ENCODE data around the gene PLN. TPM values are rescaled to one million over a fixed set of nuclear protein-coding genes. Genes with fewer than 3 reads are reported as not detected.

The PLN gene
- total and polyA plus RNA-seq, 10 of the 15 experiments (the other 5 are each of a cell fraction or from before 2014, with no cell fraction given) = 0.16 to 0.44 TPM; not detected in 8

DNA sequence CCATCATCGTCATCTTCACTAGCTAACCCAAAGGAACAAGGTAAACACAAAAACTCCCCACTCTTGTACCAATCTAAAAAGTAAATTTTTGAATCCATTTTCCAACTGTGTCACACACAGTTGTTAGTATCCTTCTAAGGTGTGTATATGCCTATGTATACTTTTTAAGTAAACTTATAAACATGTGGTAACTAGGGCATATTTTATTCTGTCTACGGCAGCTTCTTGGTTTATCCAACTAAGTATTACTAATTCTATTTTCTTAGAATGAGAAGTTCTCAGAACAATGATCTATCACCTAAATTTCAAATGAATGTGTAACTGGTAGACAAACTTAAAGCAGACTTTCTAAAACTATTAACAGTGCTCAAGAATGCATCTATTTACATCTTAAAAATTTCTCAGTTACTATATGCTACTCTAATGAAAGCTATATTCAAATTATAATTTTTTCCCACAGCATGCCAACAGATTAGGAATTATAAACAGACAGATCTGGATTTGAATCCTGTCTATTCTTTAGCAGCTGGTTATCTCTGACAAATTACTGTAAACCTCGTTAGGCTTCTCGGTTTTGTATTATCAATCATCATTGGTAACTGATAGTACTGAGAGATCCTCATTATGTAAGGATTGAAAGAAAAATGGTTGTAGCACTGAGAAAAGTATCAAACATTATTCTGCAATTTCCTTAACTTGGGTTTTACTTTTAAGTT is 1.8 kb upstream of the PLN start:
- in situ Hi-C loops (cut with MboI) = loop anchor here (10.0 kb wide), 1 partner anchor 262 kb away; no protein-coding TSS in a partner anchor
- Histone ChIP-seq H3K9me3 (replicated peaks; ENCODE audit: control insufficient read depth, insufficient read depth, low read length) (no peaks in the 10 kb centered on the region), H3K36me3 (ENCODE audit: control insufficient read depth in 2 of 2, insufficient read depth in 2 of 2, low read length in 1 of 2) (no peaks in the 10 kb centered on the region), H3K79me2 (ENCODE audit: control insufficient read depth, insufficient read depth, low read length) (no peaks in the 10 kb centered on the region), H3K27me3 (replicated peaks in 1 of 2; ENCODE audit: control insufficient read depth in 2 of 2, insufficient read depth in 2 of 2, low read length in 1 of 2) (no peaks in the 10 kb centered on the region), H3K4me3 (no peak overlapping the region), H3K9ac (ENCODE audit: control insufficient read depth, insufficient read depth, low read length) (no peak overlapping the region), H4K20me1 (ENCODE audit: control insufficient read depth, insufficient read depth) (no peaks in the 10 kb centered on the region), H3K4me2 (ENCODE audit: control insufficient read depth, insufficient read depth) (no peak overlapping the region), H3K27ac (ENCODE audit: control insufficient read depth, insufficient read depth) (no peak overlapping the region), H3K4me1 (ENCODE audit: control insufficient read depth, insufficient read depth, low read length) (no peaks in the 10 kb centered on the region), H2AFZ (ENCODE audit: control insufficient read depth, low read depth, low read length) (no peak overlapping the region)
- ChIA-PET POLR2A (no interaction called here), SMC1A (ENCODE audit: uncharacterized antibody, unreplicated experiment) (interaction anchor here (0.6 to 1.5 kb wide), 3 partner anchors 18 to 554 kb away, joined by 3 read pairs; no protein-coding TSS in a partner anchor), CTCF (interaction anchor here (1.6 to 2.1 kb wide), 3 partner anchors 19 to 261 kb away, joined by 4 to 10 read pairs (median 5); no protein-coding TSS in a partner anchor), RAD21 (ENCODE audit: unreplicated experiment) (no interaction called here)
- DNase-seq (ENCODE audit: low read depth, low spot score) (no peak), FAIRE-seq (no peak), ATAC-seq (no peak)
- intact Hi-C loops (cut with micrococcal nuclease; ENCODE audit: unreplicated experiment) = no loop called here
- 84% methylated on average over 4 of the region's 4 CpGs for WGBS (ENCODE audit: insufficient coverage, insufficient replicate concordance, low lambda C conversion rate, missing lambda C conversion rate)
- TF ChIP-seq YY1 (IDR thresholded peaks at IDR 0.05; ENCODE audit: low read depth, low read length) (no peak), MYC (IDR thresholded peaks at IDR 0.05; ENCODE audit: insufficient read depth, insufficient read length, insufficient replicate concordance, low read length, severe bottlenecking) (no peak), FOXM1 (IDR thresholded peaks at IDR 0.05; ENCODE audit: low read depth, low read length) (no peak), GABPA (IDR thresholded peaks at IDR 0.05; ENCODE audit: low read depth) (no peak), MEF2A (IDR thresholded peaks at IDR 0.05; ENCODE audit: insufficient read depth, low read depth, low read length) (no peak), TCF7 (IDR thresholded peaks at IDR 0.05; ENCODE audit: borderline replicate concordance) (no peak), NRF1 (conservative IDR thresholded peaks at IDR 0.05; ENCODE audit: low read depth, low read length) (no peak), RAD51 (IDR thresholded peaks at IDR 0.05) (no peak), NR2C2 (IDR thresholded peaks at IDR 0.05; ENCODE audit: borderline replicate concordance, control insufficient read depth, insufficient read length, low read depth) (no peak), RELA (IDR thresholded peaks at IDR 0.05; ENCODE audit: borderline replicate concordance, partially characterized antibody) (no peak), NFYA (IDR thresholded peaks at IDR 0.05; ENCODE audit: borderline replicate concordance, low read depth, low read length) (no peak)
- TF ChIP-seq, protein P1, sequence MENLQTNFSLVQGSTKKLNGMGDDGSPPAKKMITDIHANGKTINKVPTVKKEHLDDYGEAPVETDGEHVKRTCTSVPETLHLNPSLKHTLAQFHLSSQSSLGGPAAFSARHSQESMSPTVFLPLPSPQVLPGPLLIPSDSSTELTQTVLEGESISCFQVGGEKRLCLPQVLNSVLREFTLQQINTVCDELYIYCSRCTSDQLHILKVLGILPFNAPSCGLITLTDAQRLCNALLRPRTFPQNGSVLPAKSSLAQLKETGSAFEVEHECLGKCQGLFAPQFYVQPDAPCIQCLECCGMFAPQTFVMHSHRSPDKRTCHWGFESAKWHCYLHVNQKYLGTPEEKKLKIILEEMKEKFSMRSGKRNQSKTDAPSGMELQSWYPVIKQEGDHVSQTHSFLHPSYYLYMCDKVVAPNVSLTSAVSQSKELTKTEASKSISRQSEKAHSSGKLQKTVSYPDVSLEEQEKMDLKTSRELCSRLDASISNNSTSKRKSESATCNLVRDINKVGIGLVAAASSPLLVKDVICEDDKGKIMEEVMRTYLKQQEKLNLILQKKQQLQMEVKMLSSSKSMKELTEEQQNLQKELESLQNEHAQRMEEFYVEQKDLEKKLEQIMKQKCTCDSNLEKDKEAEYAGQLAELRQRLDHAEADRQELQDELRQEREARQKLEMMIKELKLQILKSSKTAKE (IDR thresholded peaks at IDR 0.05; ENCODE audit: low read depth, poor library complexity, severe bottlenecking) = no peak
- TF ChIP-seq, protein P2, sequence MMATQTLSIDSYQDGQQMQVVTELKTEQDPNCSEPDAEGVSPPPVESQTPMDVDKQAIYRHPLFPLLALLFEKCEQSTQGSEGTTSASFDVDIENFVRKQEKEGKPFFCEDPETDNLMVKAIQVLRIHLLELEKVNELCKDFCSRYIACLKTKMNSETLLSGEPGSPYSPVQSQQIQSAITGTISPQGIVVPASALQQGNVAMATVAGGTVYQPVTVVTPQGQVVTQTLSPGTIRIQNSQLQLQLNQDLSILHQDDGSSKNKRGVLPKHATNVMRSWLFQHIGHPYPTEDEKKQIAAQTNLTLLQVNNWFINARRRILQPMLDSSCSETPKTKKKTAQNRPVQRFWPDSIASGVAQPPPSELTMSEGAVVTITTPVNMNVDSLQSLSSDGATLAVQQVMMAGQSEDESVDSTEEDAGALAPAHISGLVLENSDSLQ (IDR thresholded peaks at IDR 0.05) = no peak
- TF ChIP-seq, protein P3, sequence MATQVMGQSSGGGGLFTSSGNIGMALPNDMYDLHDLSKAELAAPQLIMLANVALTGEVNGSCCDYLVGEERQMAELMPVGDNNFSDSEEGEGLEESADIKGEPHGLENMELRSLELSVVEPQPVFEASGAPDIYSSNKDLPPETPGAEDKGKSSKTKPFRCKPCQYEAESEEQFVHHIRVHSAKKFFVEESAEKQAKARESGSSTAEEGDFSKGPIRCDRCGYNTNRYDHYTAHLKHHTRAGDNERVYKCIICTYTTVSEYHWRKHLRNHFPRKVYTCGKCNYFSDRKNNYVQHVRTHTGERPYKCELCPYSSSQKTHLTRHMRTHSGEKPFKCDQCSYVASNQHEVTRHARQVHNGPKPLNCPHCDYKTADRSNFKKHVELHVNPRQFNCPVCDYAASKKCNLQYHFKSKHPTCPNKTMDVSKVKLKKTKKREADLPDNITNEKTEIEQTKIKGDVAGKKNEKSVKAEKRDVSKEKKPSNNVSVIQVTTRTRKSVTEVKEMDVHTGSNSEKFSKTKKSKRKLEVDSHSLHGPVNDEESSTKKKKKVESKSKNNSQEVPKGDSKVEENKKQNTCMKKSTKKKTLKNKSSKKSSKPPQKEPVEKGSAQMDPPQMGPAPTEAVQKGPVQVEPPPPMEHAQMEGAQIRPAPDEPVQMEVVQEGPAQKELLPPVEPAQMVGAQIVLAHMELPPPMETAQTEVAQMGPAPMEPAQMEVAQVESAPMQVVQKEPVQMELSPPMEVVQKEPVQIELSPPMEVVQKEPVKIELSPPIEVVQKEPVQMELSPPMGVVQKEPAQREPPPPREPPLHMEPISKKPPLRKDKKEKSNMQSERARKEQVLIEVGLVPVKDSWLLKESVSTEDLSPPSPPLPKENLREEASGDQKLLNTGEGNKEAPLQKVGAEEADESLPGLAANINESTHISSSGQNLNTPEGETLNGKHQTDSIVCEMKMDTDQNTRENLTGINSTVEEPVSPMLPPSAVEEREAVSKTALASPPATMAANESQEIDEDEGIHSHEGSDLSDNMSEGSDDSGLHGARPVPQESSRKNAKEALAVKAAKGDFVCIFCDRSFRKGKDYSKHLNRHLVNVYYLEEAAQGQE (IDR thresholded peaks at IDR 0.05; ENCODE audit: low read depth, low read length) = no peak
- TF ChIP-seq, protein P4, sequence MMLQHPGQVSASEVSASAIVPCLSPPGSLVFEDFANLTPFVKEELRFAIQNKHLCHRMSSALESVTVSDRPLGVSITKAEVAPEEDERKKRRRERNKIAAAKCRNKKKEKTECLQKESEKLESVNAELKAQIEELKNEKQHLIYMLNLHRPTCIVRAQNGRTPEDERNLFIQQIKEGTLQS (IDR thresholded peaks at IDR 0.05; ENCODE audit: borderline replicate concordance, extremely low read depth, low read depth, low read length) = no peak
- BruUV-seq (replicated peaks) = no TSS peak

All from GM12878 (cell line).